Adrenal gland (tissue), 12 donors: ENCODE measurements around the gene CISD1. TPM values are rescaled to one million over a fixed set of nuclear protein-coding genes. Genes with fewer than 3 reads are reported as not detected.
"Not testable (repeated sequence)": the region's sequence is repeated elsewhere in the genome, so short reads cannot be mapped to it uniquely, and the experiment has no call there.

Experiments used
- DNase-seq, 7 donors: peaks; one replicate each; pipeline ENCODE4 v3.0.0-alpha.2; 2019 to 2020
- H3K27ac ChIP-seq, 5 donors: fragments of 200-600 bp; sonication (generic) in 4 of 5; 1 replicate in 3 of 5; 2 replicates in 2 of 5; pipeline versions ENCODE4 v1.5.1 to v1.8.0; 2016 to 2020; ENCODE audit warnings: mild to moderate bottlenecking in 1 of 5
- H3K27me3 ChIP-seq: fragments of 200-600 bp; 2 replicates; pipeline ENCODE4 v1.8.0; 2021
- H3K36me3 ChIP-seq, 2 donors: fragments of 200-600 bp; replicated peaks in 1 of 2; 1 replicate in 1 of 2; 2 replicates in 1 of 2; pipeline versions ENCODE4 v1.5.1 to v1.8.0; 2018 to 2022
- H3K4me1 ChIP-seq, 2 donors: fragments of 200-600 bp; replicated peaks in 1 of 2; 1 replicate in 1 of 2; 2 replicates in 1 of 2; pipeline versions ENCODE4 v1.5.1 to v1.8.0; 2018 to 2021
- H3K4me3 ChIP-seq, 4 donors: fragments of 200-600 bp; sonication (generic) in 3 of 4; one replicate each; pipeline ENCODE4 v1.5.1; 2016 to 2018
- H3K9me3 ChIP-seq, 3 donors: fragments of 200-600 bp; sonication (generic) in 1 of 3; replicated peaks in 1 of 3; 1 replicate in 2 of 3; 2 replicates in 1 of 3; pipeline versions ENCODE4 v1.5.1 to v1.8.0; 2016 to 2021
- POLR2A ChIP-seq, 2 donors: fragments of 450-650 bp; IDR thresholded peaks; one replicate each; pipeline ENCODE4 v1.6.1; 2017; ENCODE audit warnings: antibody characterized with exemption in 2 of 2, mild to moderate bottlenecking in 2 of 2, moderate library complexity in 1 of 2
- WGBS, 4 donors: extraction: QIAGEN DNeasy Blood & Tissue Kit in 2 of 4; methylation state at CpG; one replicate each; pipeline versions ENCODE4 v1.1.5 to v1.1.7; 2013 to 2017; 5-methylcytosine and 5-hydroxymethylcytosine counted together
- intact Hi-C, 2 donors: fragments of 100-400 bp; cut with DNase I; formaldehyde crosslinking; loops; one replicate each; pipeline versions ENCODE4 v1.14.1 to v1.15.0; 2022 to 2023
- polyA plus RNA-seq, 3 donors: library from polyadenylated mRNA; stranded (reverse); fragments of 200-250 nt in 2 of 3; fragments of 350-450 nt in 1 of 3; fragmentation: Illumina TruSeq in 1 of 3; extraction: RNeasy Lipid Tissue Mini Kit (QIAGEN cat#74804) in 1 of 3; gene quantifications; one replicate each; pipeline ENCODE4 v1.2.3, GENCODE V29; 2013 to 2014
- total RNA-seq, 9 donors: library from RNA; depleted of rRNA in 4 of 9; stranded (reverse); fragments of >200 nt in 4 of 9; fragments of 120-200 nt in 1 of 9; fragmentation: NEBNext Ultra II Directional in 1 of 9; extraction: Animal tissue kit (Norgen Biotek cat#: 25700) in 1 of 9; gene quantifications; one replicate each; pipeline versions ENCODE4 v1.1.0 to v1.2.4, GENCODE V29; 2013 to 2023
- TF ChIP-seq, protein P1 (sequence below), 6 experiments: fragments of 450-650 bp in 4 of 6; fragments of 200-600 bp in 2 of 6; sonication (generic) in 1 of 6; IDR thresholded peaks; 1 replicate in 5 of 6; 2 replicates in 1 of 6; pipeline versions ENCODE4 v1.5.1 to v1.8.0; 2016 to 2021; ENCODE audit warnings: antibody characterized with exemption in 6 of 6, mild to moderate bottlenecking in 2 of 6, moderate library complexity in 1 of 6
- donor health status: healthy with polysubstance abuse.
- donor health status: Bipolar disorder and iron deficiency.
- donor health status: DM: yes; HTN: yes; CAD: no.
- donor health status: DM: no; HTN: no; CAD: no.
- donor health status: DM: no; HTN: no; CAD: no.
- donor health status: DM: yes; HTN: yes; CAD: no.

The CISD1 gene
- total and polyA plus RNA-seq, 12 donors: 10.5 to 156 (median 40.4) TPM

- Histone ChIP-seq H3K4me3 (no peak overlapping the region), H3K27ac (no peak overlapping the region), H3K36me3 (no peaks in the 10 kb centered on the region), H3K4me1 (no peaks in the 10 kb centered on the region), H3K9me3 (no peaks in the 10 kb centered on the region), H3K27me3 (no peaks in the 10 kb centered on the region)
- 77 to 84% (median 79%) methylated on average over 4 of the region's 4 CpGs for WGBS, 4 donors
- intact Hi-C loops: no loop called here
- no peak for DNase-seq
- no peak for TF ChIP-seq POLR2A (IDR thresholded peaks at IDR 0.05)
- TF ChIP-seq, protein P1, sequence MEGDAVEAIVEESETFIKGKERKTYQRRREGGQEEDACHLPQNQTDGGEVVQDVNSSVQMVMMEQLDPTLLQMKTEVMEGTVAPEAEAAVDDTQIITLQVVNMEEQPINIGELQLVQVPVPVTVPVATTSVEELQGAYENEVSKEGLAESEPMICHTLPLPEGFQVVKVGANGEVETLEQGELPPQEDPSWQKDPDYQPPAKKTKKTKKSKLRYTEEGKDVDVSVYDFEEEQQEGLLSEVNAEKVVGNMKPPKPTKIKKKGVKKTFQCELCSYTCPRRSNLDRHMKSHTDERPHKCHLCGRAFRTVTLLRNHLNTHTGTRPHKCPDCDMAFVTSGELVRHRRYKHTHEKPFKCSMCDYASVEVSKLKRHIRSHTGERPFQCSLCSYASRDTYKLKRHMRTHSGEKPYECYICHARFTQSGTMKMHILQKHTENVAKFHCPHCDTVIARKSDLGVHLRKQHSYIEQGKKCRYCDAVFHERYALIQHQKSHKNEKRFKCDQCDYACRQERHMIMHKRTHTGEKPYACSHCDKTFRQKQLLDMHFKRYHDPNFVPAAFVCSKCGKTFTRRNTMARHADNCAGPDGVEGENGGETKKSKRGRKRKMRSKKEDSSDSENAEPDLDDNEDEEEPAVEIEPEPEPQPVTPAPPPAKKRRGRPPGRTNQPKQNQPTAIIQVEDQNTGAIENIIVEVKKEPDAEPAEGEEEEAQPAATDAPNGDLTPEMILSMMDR (IDR thresholded peaks at IDR 0.05): no peak
Observed at GRCh38 chr10:58240531-58240930, 28.4 kb upstream of the CISD1 start.

GRCh38 chr10:58241346-58241745 is 27.6 kb upstream of the CISD1 start:
- H3K27me3 ChIP-seq: no peaks in the 10 kb centered on the region
- intact Hi-C loops: no loop called here
- no peak overlapping the region for H3K4me3 ChIP-seq
- 64 to 98% (median 90%) methylated on average over 3 of the region's 3 CpGs for WGBS, 4 donors
- H3K4me1 ChIP-seq: no peaks in the 10 kb centered on the region
- no peak overlapping the region for H3K27ac ChIP-seq
- TF ChIP-seq, protein P1 (IDR thresholded peaks at IDR 0.05): no peak
- TF ChIP-seq POLR2A (IDR thresholded peaks at IDR 0.05): no peak
- no peaks in the 10 kb centered on the region for H3K9me3 ChIP-seq
- DNase-seq: no peak
- H3K36me3 ChIP-seq: no peaks in the 10 kb centered on the region

DNA sequence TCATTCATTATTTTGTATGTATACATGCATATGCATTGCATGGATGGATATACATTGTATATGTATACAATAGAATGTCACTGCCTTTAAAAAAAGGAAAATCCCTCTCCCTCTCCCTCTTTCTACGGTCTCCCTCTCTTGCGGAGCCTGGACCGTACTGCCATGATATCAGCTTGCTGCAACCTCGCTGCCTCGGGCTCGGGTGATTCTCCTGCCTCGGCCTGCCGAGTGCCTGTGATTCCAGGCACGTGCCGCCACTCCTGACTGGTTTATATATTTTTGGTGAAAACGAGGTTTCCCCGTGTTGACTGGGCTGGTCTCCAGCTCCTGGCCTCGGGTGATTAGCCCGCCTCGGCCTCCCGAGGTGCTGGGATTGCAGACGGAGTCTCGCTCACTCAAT is 25.7 kb upstream of the CISD1 start:
- intact Hi-C loops: no loop called here
- no peak overlapping the region for H3K4me3 ChIP-seq
- H3K4me1 ChIP-seq: no peaks in the 10 kb centered on the region
- 94 to 98% (median 97%) methylated on average over 12 to 18 of the region's 18 CpGs for WGBS, 4 donors
- no peaks in the 10 kb centered on the region for H3K27me3 ChIP-seq
- no peaks in the 10 kb centered on the region for H3K9me3 ChIP-seq
- no peaks in the 10 kb centered on the region for H3K36me3 ChIP-seq
- TF ChIP-seq, protein P1 (IDR thresholded peaks at IDR 0.05): no peak
- no peak for TF ChIP-seq POLR2A (IDR thresholded peaks at IDR 0.05)
- no peak for DNase-seq
- no peak overlapping the region for H3K27ac ChIP-seq

- intact Hi-C loops, H3K9me3 ChIP-seq, H3K27me3 ChIP-seq, H3K36me3 ChIP-seq, H3K27ac ChIP-seq, H3K4me3 ChIP-seq, H3K4me1 ChIP-seq, DNase-seq: not testable (repeated sequence)
- 96 to 100% (median 99%) methylated on average over 5 to 31 of the region's 31 CpGs for WGBS, 4 donors
Observed at GRCh38 chr10:58243801-58244200, 25.2 kb upstream of the CISD1 start.

GRCh38 chr10:58244242-58244641 is 24.7 kb upstream of the CISD1 start:
- H3K4me1 ChIP-seq, intact Hi-C loops, H3K36me3 ChIP-seq, H3K27ac ChIP-seq, H3K27me3 ChIP-seq, DNase-seq, H3K9me3 ChIP-seq, H3K4me3 ChIP-seq: not testable (repeated sequence)
- WGBS, 4 donors: 86 to 98% (median 94%) methylated on average over 8 to 25 of the region's 28 CpGs

DNA sequence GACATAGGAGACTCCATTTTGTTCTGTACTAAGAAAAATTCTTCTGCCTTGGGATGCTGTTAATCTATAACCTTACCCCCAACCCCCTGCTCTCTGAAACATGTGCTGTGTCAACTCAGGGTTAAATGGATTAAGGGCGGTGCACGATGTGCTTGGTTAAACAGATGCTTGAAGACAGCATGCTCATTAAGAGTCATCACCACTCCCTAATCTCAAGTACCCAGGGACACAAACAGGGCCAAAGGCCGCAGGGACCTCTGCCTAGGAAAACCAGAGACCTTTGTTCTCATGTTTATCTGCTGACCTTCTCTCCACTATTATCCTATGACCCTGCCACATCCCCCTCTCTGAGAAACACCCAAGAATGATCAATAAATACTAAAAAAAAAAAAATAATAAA is 24.3 kb upstream of the CISD1 start:
- H3K36me3 ChIP-seq, intact Hi-C loops, H3K4me1 ChIP-seq, H3K4me3 ChIP-seq, H3K27me3 ChIP-seq, H3K9me3 ChIP-seq, H3K27ac ChIP-seq, DNase-seq: not testable (repeated sequence)
- 80 to 92% (median 89%) methylated on average over 3 of the region's 3 CpGs for WGBS, 4 donors
